ENCODE data around the gene VPREB1. TPM values are rescaled to one million over a fixed set of nuclear protein-coding genes. Genes with fewer than 3 reads are reported as not detected.

Gene VPREB1
- total RNA-seq, 2 experiments from 2014 or later, result not detected

GRCh38 chr22:22228421-22228820, 16.2 kb upstream of the VPREB1 start:
- POLR2A ChIA-PET, result no interaction called here
- TF ChIP-seq, protein P1, sequence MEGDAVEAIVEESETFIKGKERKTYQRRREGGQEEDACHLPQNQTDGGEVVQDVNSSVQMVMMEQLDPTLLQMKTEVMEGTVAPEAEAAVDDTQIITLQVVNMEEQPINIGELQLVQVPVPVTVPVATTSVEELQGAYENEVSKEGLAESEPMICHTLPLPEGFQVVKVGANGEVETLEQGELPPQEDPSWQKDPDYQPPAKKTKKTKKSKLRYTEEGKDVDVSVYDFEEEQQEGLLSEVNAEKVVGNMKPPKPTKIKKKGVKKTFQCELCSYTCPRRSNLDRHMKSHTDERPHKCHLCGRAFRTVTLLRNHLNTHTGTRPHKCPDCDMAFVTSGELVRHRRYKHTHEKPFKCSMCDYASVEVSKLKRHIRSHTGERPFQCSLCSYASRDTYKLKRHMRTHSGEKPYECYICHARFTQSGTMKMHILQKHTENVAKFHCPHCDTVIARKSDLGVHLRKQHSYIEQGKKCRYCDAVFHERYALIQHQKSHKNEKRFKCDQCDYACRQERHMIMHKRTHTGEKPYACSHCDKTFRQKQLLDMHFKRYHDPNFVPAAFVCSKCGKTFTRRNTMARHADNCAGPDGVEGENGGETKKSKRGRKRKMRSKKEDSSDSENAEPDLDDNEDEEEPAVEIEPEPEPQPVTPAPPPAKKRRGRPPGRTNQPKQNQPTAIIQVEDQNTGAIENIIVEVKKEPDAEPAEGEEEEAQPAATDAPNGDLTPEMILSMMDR (IDR thresholded peaks at IDR 0.05), result no peak
- DNase-seq (no peak), ATAC-seq (no peak)
- Mint-ChIP-seq H3K27me3 (peaks cover 5% of the 10 kb centered on the region), H3K9me3 (no peaks in the 10 kb centered on the region), H3K27ac (no peak overlapping the region), H3K4me1 (ENCODE audit: low read depth) (no peaks in the 10 kb centered on the region), H3K4me3 (no peak overlapping the region), H3K36me3 (ENCODE audit: low read depth) (no peaks in the 10 kb centered on the region)
- CTCF ChIA-PET, result interaction anchor here (0.8 kb wide), 1 partner anchor 21 kb away, joined by 3 read pairs; no protein-coding TSS in a partner anchor
- intact Hi-C loops (cut with micrococcal nuclease), result no loop called here

GRCh38 chr22:22228921-22229320, 15.7 kb upstream of the VPREB1 start:
- CTCF ChIA-PET, result interaction anchor here (0.8 kb wide), 1 partner anchor 21 kb away, joined by 3 read pairs; no protein-coding TSS in a partner anchor
- TF ChIP-seq, protein P1 (IDR thresholded peaks at IDR 0.05), result no peak
- no peak for DNase-seq
- POLR2A ChIA-PET, result no interaction called here
- no peak overlapping the region for H3K4me3 Mint-ChIP-seq
- H3K4me1 Mint-ChIP-seq (ENCODE audit: low read depth), result no peaks in the 10 kb centered on the region
- ATAC-seq, result no peak
- H3K36me3 Mint-ChIP-seq (ENCODE audit: low read depth), result no peaks in the 10 kb centered on the region
- H3K27me3 Mint-ChIP-seq, result peaks cover 5% of the 10 kb centered on the region
- no peak overlapping the region for H3K27ac Mint-ChIP-seq
- no peaks in the 10 kb centered on the region for H3K9me3 Mint-ChIP-seq
- intact Hi-C loops (cut with micrococcal nuclease), result no loop called here

GRCh38 chr22:22229683-22230420, 14.7 kb upstream of the VPREB1 start:
- Mint-ChIP-seq H3K9me3 (no peaks in the 10 kb centered on the region), H3K4me1 (ENCODE audit: low read depth) (no peaks in the 10 kb centered on the region), H3K36me3 (ENCODE audit: low read depth) (no peaks in the 10 kb centered on the region), H3K27ac (no peak overlapping the region), H3K27me3 (peaks cover 5% of the 10 kb centered on the region), H3K4me3 (no peak overlapping the region)
- intact Hi-C loops (cut with micrococcal nuclease), result no loop called here
- TF ChIP-seq, protein P1 (IDR thresholded peaks at IDR 0.05), result no peak
- POLR2A ChIA-PET, result no interaction called here
- no peak for DNase-seq
- CTCF ChIA-PET, result interaction anchor here (14.2 kb wide), 1 partner anchor 24 kb away, joined by 227 read pairs; no protein-coding TSS in a partner anchor
- no peak for ATAC-seq

DNA sequence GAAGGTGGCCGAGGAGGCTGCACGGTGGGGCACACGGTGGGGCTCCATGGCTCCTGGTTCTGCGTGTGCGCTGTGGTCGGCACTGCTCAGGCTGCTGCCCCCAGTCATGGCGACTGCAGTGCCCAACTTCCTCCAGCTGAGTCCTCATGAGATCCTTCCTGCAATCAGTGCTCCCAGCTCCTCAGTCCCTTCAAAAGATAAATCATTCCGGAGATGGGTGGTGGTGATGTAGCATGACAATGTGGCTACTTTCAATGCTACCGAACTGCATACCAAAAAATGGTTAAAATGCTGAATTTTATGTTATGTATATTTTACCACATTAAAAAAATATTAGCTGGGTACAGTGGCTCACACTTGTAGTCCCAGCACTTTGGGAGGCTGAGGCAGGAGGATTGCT, 14.1 kb upstream of the VPREB1 start:
- ChIA-PET CTCF (interaction anchor here (14.2 kb wide), 1 partner anchor 25 kb away, joined by 227 read pairs; no protein-coding TSS in a partner anchor), POLR2A (no interaction called here)
- intact Hi-C loops (cut with micrococcal nuclease), result no loop called here
- ATAC-seq, result no peak
- no peaks in the 10 kb centered on the region for H3K36me3 Mint-ChIP-seq (ENCODE audit: low read depth)
- peaks cover 5% of the 10 kb centered on the region for H3K27me3 Mint-ChIP-seq
- no peak overlapping the region for H3K4me3 Mint-ChIP-seq
- TF ChIP-seq, protein P1 (IDR thresholded peaks at IDR 0.05), result no peak
- H3K9me3 Mint-ChIP-seq, result no peaks in the 10 kb centered on the region
- no peak for DNase-seq
- no peak overlapping the region for H3K27ac Mint-ChIP-seq
- H3K4me1 Mint-ChIP-seq (ENCODE audit: low read depth), result peaks cover 1% of the 10 kb centered on the region

- Mint-ChIP-seq H3K9me3 (no peaks in the 10 kb centered on the region), H3K4me1 (ENCODE audit: low read depth) (peaks cover 3% of the 10 kb centered on the region), H3K27me3 (peaks cover 5% of the 10 kb centered on the region), H3K27ac (no peak overlapping the region), H3K4me3 (no peak overlapping the region), H3K36me3 (ENCODE audit: low read depth) (no peaks in the 10 kb centered on the region)
- ChIA-PET CTCF (interaction anchor here (1.2 to 14.2 kb wide), 2 partner anchors 27 to 190 kb away, joined by 3 to 227 read pairs; no protein-coding TSS in a partner anchor), POLR2A (interaction anchor here (1.2 kb wide), 1 partner anchor 23 kb away, joined by 3 read pairs; no protein-coding TSS in a partner anchor)
- TF ChIP-seq, protein P1 (IDR thresholded peaks at IDR 0.05), result no peak
- intact Hi-C loops (cut with micrococcal nuclease), result no loop called here
- no peak for ATAC-seq
- no peak for DNase-seq
Measured at GRCh38 chr22:22233081-22233480, 11.5 kb upstream of the VPREB1 start.

Data from activated CD8-positive, alpha-beta T cell treated with anti-CD3 and anti-CD28 coated beads for 36 hours (primary cell).